Measurements from ENCODE around the gene SKIC8. TPM values are rescaled to one million over a fixed set of nuclear protein-coding genes. Genes with fewer than 3 reads are reported as not detected.

SKIC8 gene
- total and polyA plus RNA-seq, 2 of the 13 experiments (the other 11 are each of a cell fraction or from before 2014, with no cell fraction given), result 69.5 to 70.6 TPM

GRCh38 chr15:78311292-78311691, 11.9 kb upstream of the SKIC8 start:
- no peak overlapping the region for H3K4me2 ChIP-seq (ENCODE audit: low read depth, low read length)
- ATAC-seq (no peak), DNase-seq (ENCODE audit: low spot score) (no peak), FAIRE-seq (no peak)
- H3K4me3 ChIP-seq (replicated peaks in 1 of 3; ENCODE audit: insufficient read depth in 1 of 3, low read depth in 2 of 3, low read length in 3 of 3), result no peak overlapping the region
- H3K36me3 ChIP-seq (replicated peaks in 1 of 2; ENCODE audit: control insufficient read depth in 1 of 2, insufficient read depth in 2 of 2, low read length in 2 of 2), result no peaks in the 10 kb centered on the region
- WGBS (ENCODE audit: low lambda C conversion rate), result 40% methylated on average over 1 of the region's 3 CpGs
- ChIA-PET CTCF (ENCODE audit: low intra/inter-chr PET ratio, low total read pairs) (no interaction called here), POLR2A (interaction anchor here (0.5 to 2.0 kb wide), 3 partner anchors 12 to 255 kb away, joined by 3 to 9 read pairs (median 3); partner anchors contain the start of genes PSMA4 and SKIC8)
- H3K79me2 ChIP-seq (ENCODE audit: insufficient read depth, low read length), result no peaks in the 10 kb centered on the region
- H3K27ac ChIP-seq (ENCODE audit: extremely low read length, insufficient read depth, low read length), result no peak overlapping the region
- BruUV-seq (replicated peaks), result no TSS peak
- no peak for TF ChIP-seq ZNF138 (CRISPR knock-in tag; IDR thresholded peaks at IDR 0.05; ENCODE audit: low read depth)
- TF ChIP-seq ZNF547 (CRISPR knock-in tag; IDR thresholded peaks at IDR 0.05), result no peak
- no peak for TF ChIP-seq ZNF710 (CRISPR knock-in tag; IDR thresholded peaks at IDR 0.05; ENCODE audit: borderline replicate concordance)
- TF ChIP-seq FIP1L1 (IDR thresholded peaks at IDR 0.05; ENCODE audit: borderline replicate concordance, insufficient read depth, low read depth, low read length), result no peak
- TF ChIP-seq NFKBIZ (CRISPR knock-in tag; IDR thresholded peaks at IDR 0.05), result no peak
- no peak for TF ChIP-seq ARNT (IDR thresholded peaks at IDR 0.05)
- TF ChIP-seq ZNF225 (CRISPR knock-in tag; IDR thresholded peaks at IDR 0.05), result no peak
- no peak for TF ChIP-seq IRX3 (CRISPR knock-in tag; IDR thresholded peaks at IDR 0.05; ENCODE audit: borderline replicate concordance, low read depth)
- no peak for TF ChIP-seq HINFP (CRISPR knock-in tag; IDR thresholded peaks at IDR 0.05; ENCODE audit: low read depth)
- no peak for TF ChIP-seq TBL1XR1 (IDR thresholded peaks at IDR 0.05; ENCODE audit: borderline replicate concordance, low read length, partially characterized antibody)
- no peak for TF ChIP-seq ZNF329 (CRISPR knock-in tag; IDR thresholded peaks at IDR 0.05; ENCODE audit: low read depth)
- H4K20me1 ChIP-seq (ENCODE audit: insufficient read depth, low read length), result no peaks in the 10 kb centered on the region
- intact Hi-C loops (cut with micrococcal nuclease; ENCODE audit: unreplicated experiment) (no loop called here), in situ Hi-C loops (cut with HindIII; ENCODE audit: extremely low pct_ligation_motif_present, low pct_unique_long_range_greater_than_20kb) (loop anchor here (5.0 kb wide), 1 partner anchor 111 kb away; no protein-coding TSS in a partner anchor)
- H2AFZ ChIP-seq (ENCODE audit: low read length), result no peak overlapping the region
- no peaks in the 10 kb centered on the region for H3K9me3 ChIP-seq (ENCODE audit: low read length)
- no peak overlapping the region for H3K9ac ChIP-seq (ENCODE audit: insufficient read depth, low read depth, low read length)
- peaks cover 0 to 26% of the 10 kb centered on the region in 2 experiments; a peak in 3 of 5 replicates for H3K27me3 ChIP-seq (ENCODE audit: control insufficient read depth in 1 of 2, insufficient read depth in 2 of 2, low read length in 2 of 2)
- H3K4me1 ChIP-seq (ENCODE audit: insufficient read depth, low read length), result peaks cover 8% of the 10 kb centered on the region; the same call in 1 of the 2 replicates
